GM21786 (cell line): ENCODE data around the gene ARF6.

Experiments
- ATAC-seq: cut with Tn5 transposase; IDR thresholded peaks from one replicate; pipeline ENCODE4 v1.9.1; 2021; ENCODE audit not compliant: unreplicated experiment

ARF6 gene

GRCh38 chr14:49939884-49940510 lies 47.1 kb downstream of the ARF6 start:
- ATAC-seq, result no peak

- ATAC-seq, result no peak
These were observed 48.0 kb downstream of the ARF6 start for GRCh38 chr14:49940808-49941421.

GRCh38 chr14:49942090-49942489 lies 49.2 kb downstream of the ARF6 start:
- ATAC-seq, result no peak

GRCh38 chr14:49944501-49944900 lies 51.6 kb downstream of the ARF6 start:
- no peak for ATAC-seq

GRCh38 chr14:49945448-49946319 lies 52.8 kb downstream of the ARF6 start:
- ATAC-seq, result no peak
